Urinary bladder (tissue), 2 donors: Measurements from ENCODE around the gene MAP2K1. TPM values are rescaled to one million over a fixed set of nuclear protein-coding genes. Genes with fewer than 3 reads are reported as not detected.

Experiments
- polyA plus RNA-seq: library from polyadenylated mRNA; stranded (reverse); fragments of 200-250 nt; gene quantifications from one replicate; pipeline ENCODE4 v1.2.3, GENCODE V29; 2013
- small RNA-seq: library from RNA; depleted of rRNA; stranded (forward); fragments of <200 nt; gene quantifications from one replicate; pipeline ENCODE3, GENCODE V24; 2014
- total RNA-seq: library from RNA; depleted of rRNA; stranded (reverse); fragments of >200 nt; gene quantifications from one replicate; pipeline ENCODE4 v1.2.3, GENCODE V29; 2014
- donor health status: healthy.

Gene MAP2K1
- total and polyA plus RNA-seq, 2 donors = 17.8 to 44.1 TPM

Small RNA genes lying within 50 kb of the gene (small RNA-seq; reads per million reads assigned to genes)
- gene ATP5MFP6 = not detected
- not detected for gene MIR4512
- gene RF00019 = not detected
- gene RF01159 = not detected
- 3.5 reads per million, percentile 90 among the genes with 10 or more reads in this experiment for gene SCARNA14
- not detected for gene SNORD16
- gene SNORD18A = not detected
- gene SNORD18B = not detected
- gene SNORD18C = not detected

Other genes starting within 250 kb of the MAP2K1 start
- gene MEGF11, start 133.2 kb upstream of the MAP2K1 start, total RNA-seq = 0.11 TPM
- gene MEGF11, start 133.2 kb upstream of the MAP2K1 start, polyA plus RNA-seq = 0.13 TPM
- gene DIS3L, start 93.3 kb upstream of the MAP2K1 start, total RNA-seq = 53.1 TPM
- gene DIS3L, start 93.3 kb upstream of the MAP2K1 start, polyA plus RNA-seq = 22.6 TPM
- gene TIPIN, start 30.2 kb upstream of the MAP2K1 start, total RNA-seq = 13.5 TPM
- 3.7 TPM for gene TIPIN, start 30.2 kb upstream of the MAP2K1 start, polyA plus RNA-seq
- 11.1 TPM for gene SNAPC5, start 110.8 kb downstream of the MAP2K1 start, total RNA-seq
- gene SNAPC5, start 110.8 kb downstream of the MAP2K1 start, polyA plus RNA-seq = 46.2 TPM
- gene RPL4, start 117.9 kb downstream of the MAP2K1 start, total RNA-seq = 2,996 TPM
- 3,806 TPM for gene RPL4, start 117.9 kb downstream of the MAP2K1 start, polyA plus RNA-seq
- 21.3 TPM for gene ZWILCH, start 118.4 kb downstream of the MAP2K1 start, total RNA-seq
- 5.2 TPM for gene ZWILCH, start 118.4 kb downstream of the MAP2K1 start, polyA plus RNA-seq
- gene LCTL, start 179.1 kb downstream of the MAP2K1 start, total RNA-seq = not detected
- gene LCTL, start 179.1 kb downstream of the MAP2K1 start, polyA plus RNA-seq = not detected